GM21360 (cell line): Measurements from ENCODE around the gene GLIS1.

Source experiments
- ATAC-seq: cut with Tn5 transposase; IDR thresholded peaks from one replicate; pipeline ENCODE4 v1.9.1; 2021; ENCODE audit warnings: mild to moderate bottlenecking, moderate library complexity; ENCODE audit not compliant: unreplicated experiment

Gene GLIS1

GRCh38 chr1:53600561-53600960 is 138.4 kb downstream of the GLIS1 start:
- no peak for ATAC-seq

DNA sequence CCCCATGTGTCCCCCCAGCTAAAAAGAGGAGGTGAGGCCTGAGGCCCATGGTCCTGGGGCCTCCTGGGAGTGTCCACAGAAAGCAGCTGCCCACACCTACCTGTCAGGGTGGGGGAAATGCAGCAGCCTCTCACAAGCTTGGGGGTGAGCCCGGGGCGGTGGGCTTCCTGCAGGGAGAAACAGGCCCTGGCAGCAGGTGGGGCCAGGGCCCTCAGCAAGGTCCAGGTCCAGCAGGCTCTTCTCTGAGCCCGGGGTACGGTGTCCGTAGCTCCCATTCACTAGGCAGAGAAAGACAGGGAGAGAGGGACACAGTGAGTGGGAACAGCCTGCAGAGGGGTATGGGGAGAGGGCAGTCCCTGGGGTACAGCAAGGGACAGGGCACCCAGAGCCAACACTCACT is 139.0 kb downstream of the GLIS1 start:
- no peak for ATAC-seq

GRCh38 chr1:53599481-53599880 is 139.5 kb downstream of the GLIS1 start:
- no peak for ATAC-seq

- no peak for ATAC-seq
Measured at GRCh38 chr1:53598966-53599365, 140.0 kb downstream of the GLIS1 start.

GRCh38 chr1:53595906-53596305 is 143.1 kb downstream of the GLIS1 start:
- no peak for ATAC-seq

DNA sequence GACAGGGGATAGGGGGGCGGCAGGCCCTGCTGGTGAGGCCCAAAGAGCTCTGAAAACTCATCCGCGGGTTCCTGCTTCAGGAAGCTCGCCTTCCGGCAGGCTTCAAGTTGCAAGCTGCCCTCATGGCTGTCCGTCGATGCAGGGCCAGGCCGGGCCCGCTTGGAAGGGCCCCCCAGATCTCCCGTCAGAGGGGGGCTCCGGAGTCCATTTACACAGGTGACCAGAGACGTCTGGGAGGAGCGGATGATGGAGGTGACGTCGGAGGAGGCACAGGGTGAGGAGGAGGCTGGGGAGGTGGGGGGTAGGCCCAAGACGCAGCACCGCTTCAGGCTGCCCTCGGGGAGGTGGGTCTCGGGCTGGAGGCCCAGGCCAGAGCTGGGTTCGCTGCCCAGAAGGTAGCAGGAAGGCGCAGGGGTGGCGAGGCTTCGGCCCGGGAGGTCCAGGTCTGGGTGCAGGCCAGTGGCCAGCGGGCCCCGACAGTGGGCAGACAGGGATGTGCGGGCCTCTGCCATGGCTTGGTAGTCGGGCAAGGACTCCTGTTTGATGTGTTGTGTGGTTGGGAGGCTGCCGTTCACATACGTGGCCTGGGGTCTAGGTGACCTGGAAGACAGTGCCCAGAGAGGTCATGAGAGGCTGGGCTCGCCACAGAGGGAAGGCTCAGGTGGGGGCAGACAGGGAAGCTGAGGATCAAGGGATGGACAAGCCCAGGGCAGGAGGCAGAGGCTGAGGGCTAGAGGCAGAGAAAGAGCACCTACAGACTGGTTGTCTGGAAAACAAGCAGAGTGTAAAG is 144.4 kb downstream of the GLIS1 start:
- ATAC-seq, result no peak

GRCh38 chr1:53593758-53594380 is 145.1 kb downstream of the GLIS1 start:
- ATAC-seq, result no peak

DNA sequence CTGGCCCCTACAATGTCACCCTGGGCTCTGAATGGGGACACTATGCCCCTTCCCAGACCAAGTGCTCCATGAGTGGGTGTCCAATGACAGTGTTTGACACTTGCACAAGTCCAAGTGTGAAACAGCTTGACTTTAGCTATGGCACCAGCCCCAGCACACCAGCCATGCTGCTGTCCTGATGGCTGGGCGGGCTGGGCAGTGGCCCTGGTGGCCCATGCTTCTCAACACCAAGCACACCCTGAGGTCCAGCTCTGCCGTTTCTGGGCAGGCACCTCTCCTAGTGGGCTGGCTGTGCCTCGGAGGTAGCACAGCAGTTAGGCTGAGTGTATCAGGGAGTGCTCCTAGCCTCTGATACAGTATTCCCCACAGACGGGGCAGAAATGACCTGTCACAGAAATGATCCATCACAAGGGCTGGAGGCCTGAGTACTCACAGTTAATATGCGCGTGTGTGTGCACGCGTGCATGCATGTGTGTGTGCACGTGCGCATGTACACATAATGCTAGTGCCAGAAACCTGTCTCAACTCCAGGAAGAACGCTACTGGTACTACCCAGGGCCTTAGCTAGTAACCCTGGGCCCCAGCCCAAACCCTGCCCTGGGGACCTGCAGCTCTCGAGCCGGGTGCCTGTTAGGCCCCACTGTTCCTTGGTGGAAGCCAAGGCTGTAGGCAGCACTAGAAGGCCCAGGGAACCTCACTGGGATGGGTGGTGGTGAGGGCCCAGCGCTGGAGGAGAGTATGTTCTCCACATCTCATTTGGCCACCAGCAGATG is 145.8 kb downstream of the GLIS1 start:
- ATAC-seq, result no peak

DNA sequence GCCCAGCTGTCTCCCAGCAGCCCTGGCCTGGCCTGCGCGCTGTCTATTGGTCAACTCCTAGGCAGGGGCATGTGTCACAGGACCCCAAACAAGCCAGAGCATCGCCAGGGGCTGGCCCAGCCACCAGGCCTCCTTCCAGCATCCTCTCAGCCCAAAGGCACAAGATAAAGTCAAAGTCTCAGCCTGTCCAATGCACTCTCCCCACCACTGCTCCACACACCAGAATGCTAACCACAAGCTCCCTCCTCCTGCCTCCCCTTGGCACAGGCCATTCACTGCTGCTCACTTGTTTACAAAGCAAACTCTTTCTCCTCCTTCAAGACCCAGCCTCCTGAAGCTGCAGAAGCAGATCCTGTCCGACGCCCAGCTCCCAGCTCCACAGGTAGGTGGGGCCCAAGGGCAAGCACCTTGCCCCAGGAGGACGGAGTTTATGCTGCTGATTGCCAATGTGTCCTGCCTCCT is 146.4 kb downstream of the GLIS1 start:
- ATAC-seq, result no peak

DNA sequence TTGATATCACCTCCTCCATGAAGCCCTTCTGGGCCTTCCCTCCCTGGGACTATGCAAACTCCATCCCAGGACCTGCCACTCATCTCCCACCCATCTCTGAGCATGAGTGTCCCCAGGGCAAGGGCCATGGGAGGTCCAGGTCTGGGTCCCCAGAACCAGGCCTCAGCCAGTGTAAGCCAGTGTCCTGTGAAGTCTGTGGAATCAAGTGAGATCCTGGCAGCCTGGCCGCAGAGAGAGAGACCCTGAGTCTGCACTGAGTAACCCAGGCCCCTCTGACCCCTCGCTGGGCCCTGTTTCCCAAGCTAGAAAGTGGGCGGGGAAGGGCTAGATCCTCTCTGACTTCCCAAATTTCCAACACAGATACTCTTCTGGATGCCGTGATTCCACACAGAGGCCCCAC is 147.0 kb downstream of the GLIS1 start:
- ATAC-seq, result no peak

DNA sequence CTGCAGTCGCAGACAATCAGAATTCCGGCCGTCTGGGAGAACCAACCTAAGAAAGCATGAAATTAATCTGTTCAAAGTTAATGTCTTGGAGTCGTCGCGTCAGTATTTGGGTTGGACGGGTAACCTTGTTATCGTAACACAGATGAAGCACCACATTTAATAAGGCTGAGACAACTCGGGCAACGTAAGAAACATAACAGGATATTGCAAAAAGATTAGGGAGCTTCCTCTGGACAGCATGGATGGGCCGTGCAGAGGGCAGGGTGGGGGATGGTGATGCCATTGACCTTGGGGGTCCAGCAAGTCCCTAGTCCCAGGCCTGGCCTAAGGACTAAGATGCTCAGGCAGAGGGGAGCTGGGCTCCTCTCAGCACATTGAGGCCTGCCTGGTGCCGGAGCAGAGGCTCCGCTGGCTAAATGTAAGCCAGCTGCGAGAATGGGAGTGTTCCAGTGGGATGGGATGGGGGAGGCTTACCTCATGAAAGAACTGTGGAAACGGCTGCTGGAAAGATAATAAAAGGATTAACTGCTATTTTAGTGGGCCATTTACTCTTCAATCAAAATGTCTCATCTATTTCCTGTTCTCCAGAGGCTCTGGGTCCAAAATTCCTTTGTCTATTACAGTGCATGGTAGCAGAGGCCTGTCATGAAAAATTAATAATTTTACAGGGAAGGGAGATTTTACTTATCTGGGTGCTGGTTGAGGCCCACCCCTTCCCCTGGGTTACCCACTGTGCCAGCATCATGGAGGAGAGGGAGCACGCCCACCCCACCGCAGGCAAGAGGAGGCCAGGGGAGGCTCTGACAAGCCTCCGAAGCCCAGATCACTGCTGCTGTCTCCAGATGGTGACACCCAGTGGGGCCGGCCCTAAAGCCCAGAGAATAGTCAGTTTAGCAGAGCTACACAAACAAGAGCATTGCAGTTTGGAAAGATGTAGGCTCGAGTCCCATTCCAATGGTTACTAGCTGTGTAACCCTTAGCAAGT is 148.1 kb downstream of the GLIS1 start:
- no peak for ATAC-seq

- ATAC-seq, result no peak
Measured at GRCh38 chr1:53590104-53590503, 148.9 kb downstream of the GLIS1 start.

DNA sequence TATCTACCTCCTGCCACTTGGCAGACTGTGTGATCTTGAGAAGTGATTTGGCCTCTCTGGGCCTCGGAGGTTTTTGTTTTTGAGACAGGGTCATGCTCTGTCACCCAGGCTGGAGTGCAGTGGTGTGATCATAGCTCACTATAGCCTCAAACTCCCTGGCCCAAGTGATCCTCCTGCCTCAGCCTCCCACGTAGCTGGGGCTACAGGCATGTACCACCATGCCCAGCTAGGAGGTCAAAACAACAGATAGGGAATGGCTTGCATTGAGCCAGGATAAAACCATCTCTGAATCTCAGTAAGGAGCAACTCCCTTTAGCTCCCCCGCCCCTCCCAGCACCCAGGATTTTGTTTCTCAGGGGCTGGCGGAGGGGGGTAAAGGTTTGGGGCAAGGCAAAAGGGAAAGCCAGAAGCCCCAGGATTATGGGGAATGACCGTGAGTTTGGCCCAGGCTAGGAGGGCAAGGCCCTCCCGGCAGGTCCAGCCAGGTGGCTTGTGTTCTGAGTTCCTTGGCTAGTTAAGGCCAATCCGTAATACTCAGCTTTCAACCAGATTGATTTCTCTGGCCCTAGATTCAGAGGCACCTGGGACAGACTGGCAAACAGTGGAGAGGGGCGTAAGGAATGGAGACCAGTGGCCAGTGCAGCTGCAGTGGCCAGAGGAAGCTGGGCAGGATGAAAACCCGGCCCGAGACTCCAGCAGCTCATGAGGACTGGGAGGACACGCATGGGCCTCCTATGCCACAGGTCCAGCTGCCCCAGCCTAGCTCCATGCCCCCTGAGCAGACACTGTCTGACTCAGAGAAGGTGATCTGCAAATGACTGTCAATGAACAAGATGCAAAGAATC is 149.7 kb downstream of the GLIS1 start:
- no peak for ATAC-seq

- no peak for ATAC-seq
Measured at GRCh38 chr1:53588053-53588779, 150.7 kb downstream of the GLIS1 start.

- ATAC-seq, result no peak
Measured at GRCh38 chr1:53587252-53587988, 151.5 kb downstream of the GLIS1 start.

- ATAC-seq, result no peak
Measured at GRCh38 chr1:53586765-53587164, 152.2 kb downstream of the GLIS1 start.

DNA sequence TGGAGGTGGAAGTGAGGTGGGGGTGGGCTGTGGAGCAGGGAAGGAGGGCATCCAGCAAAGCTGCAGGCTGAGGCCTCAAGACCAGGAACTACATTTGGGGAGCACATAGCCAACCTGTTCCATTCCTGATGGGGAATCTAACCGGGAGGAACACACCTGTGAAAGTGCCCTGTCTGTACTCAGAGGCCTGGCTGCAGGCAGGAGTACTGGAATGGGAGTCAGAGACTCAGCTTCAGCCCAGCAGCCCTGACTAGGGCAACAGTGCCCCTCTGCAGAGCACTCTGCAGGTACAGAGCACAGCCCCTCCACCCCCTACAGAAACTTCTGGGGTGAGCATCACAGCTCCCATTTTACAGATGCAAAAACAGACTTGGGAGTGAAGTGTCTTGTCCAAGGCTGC is 153.4 kb downstream of the GLIS1 start:
- ATAC-seq, result no peak

DNA sequence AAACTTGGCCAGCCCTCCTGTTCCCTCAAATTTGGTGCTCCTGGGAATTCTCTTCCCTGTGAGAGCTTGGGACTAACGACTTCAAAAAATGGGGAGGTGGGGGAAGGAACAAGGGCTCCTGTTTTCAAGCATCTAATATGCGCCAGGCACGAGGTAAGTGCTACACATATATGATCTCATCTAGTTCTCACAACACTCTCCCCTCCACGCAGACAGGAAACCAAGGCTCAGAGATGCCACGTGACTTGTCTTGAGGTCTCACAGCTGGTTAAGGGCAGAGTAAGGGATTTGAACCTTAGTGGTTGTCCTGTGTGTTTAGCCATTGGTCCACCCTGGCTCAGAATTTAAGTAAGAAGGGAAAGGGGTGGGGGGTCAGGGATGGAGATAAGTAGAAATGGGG is 153.8 kb downstream of the GLIS1 start:
- no peak for ATAC-seq
